Lung (tissue), 12 donors: ENCODE results near the gene DYNLL1. TPM values are rescaled to one million over a fixed set of nuclear protein-coding genes. Genes with fewer than 3 reads are reported as not detected.
"Not testable (repeated sequence)": the region's sequence is repeated elsewhere in the genome, so short reads cannot be mapped to it uniquely, and the experiment has no call there.

Source experiments
- ATAC-seq: fragments of 200-7000 bp; cut with Tn5 transposase; one replicate; pipeline ENCODE4 v1.9.1; 2020; ENCODE audit warnings: moderate number of reproducible peaks; ENCODE audit not compliant: insufficient read depth, low FRiP score
- DNase-seq, 3 donors: peaks; one replicate each; pipeline ENCODE4 v3.0.0-alpha.2; 2013 to 2017
- H3K27ac ChIP-seq, 2 donors: one replicate each; pipeline ENCODE4 v1.5.1; 2013; ENCODE audit warnings: mild to moderate bottlenecking in 2 of 2, moderate library complexity in 2 of 2, control low read depth in 1 of 2, inconsistent platforms in 1 of 2, low read depth in 1 of 2, low read length in 1 of 2
- H3K27me3 ChIP-seq, 3 donors: one replicate each; pipeline ENCODE4 v1.5.1; 2013; ENCODE audit warnings: low read length in 2 of 3; ENCODE audit not compliant: control insufficient read depth in 3 of 3, insufficient read depth in 3 of 3
- H3K36me3 ChIP-seq, 4 donors: one replicate each; pipeline ENCODE4 v1.5.1; 2013; ENCODE audit warnings: low read length in 4 of 4, mild to moderate bottlenecking in 1 of 4, moderate library complexity in 1 of 4; ENCODE audit not compliant: control insufficient read depth in 4 of 4, insufficient read depth in 4 of 4
- H3K4me1 ChIP-seq, 5 donors: one replicate each; pipeline ENCODE4 v1.5.1; 2013; ENCODE audit warnings: low read length in 5 of 5, mild to moderate bottlenecking in 2 of 5, moderate library complexity in 1 of 5; ENCODE audit not compliant: control insufficient read depth in 5 of 5, insufficient read depth in 5 of 5
- H3K4me3 ChIP-seq: one replicate; pipeline ENCODE4 v1.5.1; 2013; ENCODE audit warnings: mild to moderate bottlenecking, control low read depth, moderate library complexity
- H3K9ac ChIP-seq, 2 donors: one replicate each; pipeline ENCODE4 v1.5.1; 2013; ENCODE audit warnings: low read length in 2 of 2, control low read depth in 1 of 2; ENCODE audit not compliant: insufficient read depth in 1 of 2
- H3K9me3 ChIP-seq, 4 donors: one replicate each; pipeline ENCODE4 v1.5.1; 2013; ENCODE audit warnings: low read length in 3 of 4, mild to moderate bottlenecking in 1 of 4, moderate library complexity in 1 of 4; ENCODE audit not compliant: control insufficient read depth in 4 of 4, insufficient read depth in 3 of 4
- WGBS, 2 donors: extraction: QIAGEN DNeasy Blood & Tissue Kit; methylation state at CpG; one replicate each; pipeline ENCODE4 v1.1.7; 2013; 5-methylcytosine and 5-hydroxymethylcytosine counted together
- polyA plus RNA-seq, 2 donors: library from polyadenylated mRNA; stranded (reverse); fragments of 200-250 nt; gene quantifications; one replicate each; pipeline ENCODE4 v1.2.1, GENCODE V29; 2013
- total RNA-seq, 2 donors: library from RNA; depleted of rRNA in 1 of 2; stranded (reverse); fragments of >200 nt in 1 of 2; gene quantifications; one replicate each; pipeline ENCODE4 v1.2.1, GENCODE V29; 2014 to 2021
- TF ChIP-seq, protein P1 (sequence below): IDR thresholded peaks from 2 replicates; pipeline ENCODE4 v1.5.1; 2012; ENCODE audit warnings: mild to moderate bottlenecking; ENCODE audit errors: control extremely low read depth, extremely low read depth
- donor health status: control.
- donor health status: control.
- donor health status: Bipolar disorder and iron deficiency.
- donor health status: healthy.
- donor health status: DM: yes; HTN: yes; CAD: no.

Gene DYNLL1
- total and polyA plus RNA-seq, 4 donors: 210 to 360 (median 318) TPM

DNA sequence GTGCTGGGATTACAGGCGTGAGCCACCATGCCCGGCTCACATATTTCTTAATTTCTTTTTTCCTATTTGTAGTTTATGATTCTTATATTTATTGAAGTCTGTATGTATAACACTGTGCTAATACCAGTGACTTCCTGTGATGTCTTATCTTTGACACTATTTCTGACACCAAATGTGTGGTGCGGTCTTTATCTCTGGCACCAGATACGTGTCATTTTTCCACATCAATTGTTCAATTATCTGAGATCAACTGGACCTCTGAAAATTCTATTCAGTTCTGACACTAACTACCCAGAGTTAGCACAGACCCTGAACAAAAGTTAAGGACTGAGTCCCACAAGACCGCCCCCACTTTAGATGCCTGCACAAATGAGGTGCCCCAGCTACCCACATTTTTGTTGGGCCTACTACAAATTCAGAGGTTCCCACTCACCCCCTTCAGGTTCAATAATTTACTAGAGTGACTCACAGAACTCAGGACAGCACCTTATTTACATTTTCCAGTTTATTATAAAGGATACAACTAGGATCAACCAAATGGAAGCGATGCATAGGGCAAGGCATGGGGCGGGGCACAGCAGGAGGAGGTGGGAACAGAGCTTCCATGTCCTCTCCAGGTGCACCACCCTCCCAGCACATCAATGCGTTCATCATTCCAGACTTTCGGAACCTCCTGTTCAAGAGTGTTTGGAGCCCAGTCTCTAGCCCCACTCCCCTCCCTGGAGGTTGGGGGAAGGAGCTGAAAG is 14.7 kb upstream of the DYNLL1 start:
- ATAC-seq: no peak
- 93 to 94% methylated on average over 9 of the region's 9 CpGs for WGBS, 2 donors
- Histone ChIP-seq H3K36me3 (peaks cover 0 to 4% (median 0%) of the 10 kb centered on the region in 4 donors), H3K4me3 (no peak overlapping the region), H3K9ac (no peak overlapping the region), H3K27me3 (no peaks in the 10 kb centered on the region), H3K4me1 (no peaks in the 10 kb centered on the region), H3K27ac (no peak overlapping the region), H3K9me3 (no peaks in the 10 kb centered on the region)
- DNase-seq: no peak
- TF ChIP-seq, protein P1, sequence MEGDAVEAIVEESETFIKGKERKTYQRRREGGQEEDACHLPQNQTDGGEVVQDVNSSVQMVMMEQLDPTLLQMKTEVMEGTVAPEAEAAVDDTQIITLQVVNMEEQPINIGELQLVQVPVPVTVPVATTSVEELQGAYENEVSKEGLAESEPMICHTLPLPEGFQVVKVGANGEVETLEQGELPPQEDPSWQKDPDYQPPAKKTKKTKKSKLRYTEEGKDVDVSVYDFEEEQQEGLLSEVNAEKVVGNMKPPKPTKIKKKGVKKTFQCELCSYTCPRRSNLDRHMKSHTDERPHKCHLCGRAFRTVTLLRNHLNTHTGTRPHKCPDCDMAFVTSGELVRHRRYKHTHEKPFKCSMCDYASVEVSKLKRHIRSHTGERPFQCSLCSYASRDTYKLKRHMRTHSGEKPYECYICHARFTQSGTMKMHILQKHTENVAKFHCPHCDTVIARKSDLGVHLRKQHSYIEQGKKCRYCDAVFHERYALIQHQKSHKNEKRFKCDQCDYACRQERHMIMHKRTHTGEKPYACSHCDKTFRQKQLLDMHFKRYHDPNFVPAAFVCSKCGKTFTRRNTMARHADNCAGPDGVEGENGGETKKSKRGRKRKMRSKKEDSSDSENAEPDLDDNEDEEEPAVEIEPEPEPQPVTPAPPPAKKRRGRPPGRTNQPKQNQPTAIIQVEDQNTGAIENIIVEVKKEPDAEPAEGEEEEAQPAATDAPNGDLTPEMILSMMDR: no peak

DNA sequence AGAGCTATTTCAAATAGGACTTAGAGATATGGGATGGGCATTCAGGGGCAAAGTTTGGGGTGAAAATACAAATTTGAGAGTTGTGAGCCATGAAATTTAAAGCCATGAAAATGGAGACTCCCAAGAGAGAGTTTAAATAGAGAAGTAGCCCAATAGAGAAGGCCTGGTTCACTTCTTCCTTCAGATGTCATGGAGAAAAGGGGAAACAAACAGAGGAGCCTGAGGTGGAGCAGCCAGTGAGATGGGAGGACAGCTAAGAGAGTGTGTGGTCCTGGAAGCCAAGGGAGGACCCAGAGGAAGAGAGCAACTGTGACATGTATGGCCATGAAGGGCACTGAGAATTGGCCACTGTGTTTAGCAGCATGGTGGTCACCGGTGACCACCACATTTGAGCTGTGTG is 12.3 kb upstream of the DYNLL1 start:
- no peak for DNase-seq
- Histone ChIP-seq H3K4me1 (no peaks in the 10 kb centered on the region), H3K36me3 (peaks cover 0 to 4% (median 0%) of the 10 kb centered on the region in 4 donors), H3K9ac (no peak overlapping the region), H3K27me3 (no peaks in the 10 kb centered on the region), H3K9me3 (no peaks in the 10 kb centered on the region), H3K27ac (no peak overlapping the region), H3K4me3 (no peak overlapping the region)
- 96 to 100% methylated on average over 1 of the region's 1 CpG for WGBS, 2 donors
- TF ChIP-seq, protein P1: no peak
- no peak for ATAC-seq

GRCh38 chr12:120485961-120486881 is 9.7 kb upstream of the DYNLL1 start:
- DNase-seq (no peak), ATAC-seq (no peak)
- TF ChIP-seq, protein P1: no peak
- Histone ChIP-seq H3K27me3 (no peaks in the 10 kb centered on the region), H3K4me3 (no peak overlapping the region), H3K36me3 (peaks cover 0 to 9% (median 4%) of the 10 kb centered on the region in 4 donors), H3K27ac (no peak overlapping the region), H3K9me3 (no peaks in the 10 kb centered on the region), H3K9ac (no peak overlapping the region), H3K4me1 (peaks cover 0 to 2% (median 0%) of the 10 kb centered on the region in 5 donors)
- 96 to 98% methylated on average over 7 of the region's 7 CpGs for WGBS, 2 donors

GRCh38 chr12:120487552-120487951 is 8.4 kb upstream of the DYNLL1 start:
- not testable (repeated sequence) for H3K4me1 ChIP-seq, H3K27me3 ChIP-seq, ATAC-seq, H3K9ac ChIP-seq, H3K9me3 ChIP-seq, H3K27ac ChIP-seq, DNase-seq, H3K4me3 ChIP-seq
- H3K36me3 ChIP-seq: peaks cover 0 to 11% (median 6%) of the 10 kb centered on the region in 4 donors
- 85 to 97% methylated on average over 7 of the region's 7 CpGs for WGBS, 2 donors
